SU-DHL-6 (cell line): ENCODE results near the gene ESRRB.

Experiments
- H2AFZ ChIP-seq: fragments of 200-600 bp; sonication (generic); 2 replicates; pipeline ENCODE4 v1.6.1; 2014; ENCODE audit warnings: low read depth, mild to moderate bottlenecking, moderate library complexity, mixed read lengths, antibody characterized with exemption, low read length; ENCODE audit not compliant: severe bottlenecking
- H3F3A ChIP-seq: fragments of 200-600 bp; shearing (Covaris generic); 2 replicates; pipeline ENCODE4 v1.6.0; 2016; ENCODE audit warnings: antibody characterized with exemption, mild to moderate bottlenecking; ENCODE audit not compliant: insufficient read depth
- H3K27ac ChIP-seq: fragments of 200-600 bp; sonication (generic); 2 replicates; pipeline ENCODE4 v1.5.1; 2016; ENCODE audit warnings: low read depth, mild to moderate bottlenecking, low read length, moderate library complexity, mixed read lengths
- H3K27me3 ChIP-seq: fragments of 200-600 bp; sonication (generic), shearing (Covaris generic); 2 replicates; pipeline ENCODE4 v1.6.0; 2014; ENCODE audit warnings: mild to moderate bottlenecking, low read length
- H3K36me3 ChIP-seq: fragments of 200-600 bp; sonication (generic); 2 replicates; pipeline ENCODE4 v1.6.1; 2014; ENCODE audit warnings: mild to moderate bottlenecking, low read length, mixed read lengths
- H3K4me2 ChIP-seq: fragments of 300-600, 200-600 bp; shearing (Covaris generic), sonication (generic); 2 replicates; pipeline ENCODE4 v1.6.0; 2014; ENCODE audit warnings: low read length, low read depth, mild to moderate bottlenecking; ENCODE audit not compliant: poor library complexity, severe bottlenecking
- H3K4me3 ChIP-seq: fragments of 200-600 bp; sonication (generic); 2 replicates; pipeline ENCODE4 v1.5.1; 2014; ENCODE audit warnings: antibody characterized with exemption, low read length, mild to moderate bottlenecking, mixed read lengths; ENCODE audit not compliant: insufficient read depth, poor library complexity, severe bottlenecking
- H3K79me2 ChIP-seq: fragments of 200-600 bp; sonication (generic); 2 replicates; pipeline ENCODE4 v1.6.1; 2014; ENCODE audit warnings: mild to moderate bottlenecking, low read length, moderate library complexity; ENCODE audit not compliant: insufficient read depth
- H3K9ac ChIP-seq: fragments of 200-600 bp; sonication (generic); 2 replicates; pipeline ENCODE4 v1.7.0; 2014; ENCODE audit warnings: mild to moderate bottlenecking, low read length
- H3K9me2 ChIP-seq: fragments of 200-600 bp; sonication (generic); replicated peaks from 2 replicates; pipeline ENCODE4 v1.6.1; 2014; ENCODE audit warnings: low read length; ENCODE audit not compliant: insufficient read depth
- H3K9me3 ChIP-seq: fragments of 200-600 bp; sonication (generic); 2 replicates; pipeline ENCODE4 v1.6.1; 2014; ENCODE audit warnings: low read length, mixed read lengths; ENCODE audit not compliant: insufficient read depth
- H4K20me1 ChIP-seq: fragments of 200-600 bp; sonication (generic); 2 replicates; pipeline ENCODE4 v1.6.1; 2014; ENCODE audit warnings: low read depth, mild to moderate bottlenecking, antibody characterized with exemption, low read length, moderate library complexity, mixed read lengths
- CTCF ChIP-seq: fragments of 200-600 bp; sonication (generic); IDR thresholded peaks from one replicate; pipeline ENCODE4 v1.5.1; 2017; ENCODE audit warnings: antibody characterized with exemption, mild to moderate bottlenecking, low read length, moderate library complexity; ENCODE audit not compliant: insufficient read depth, poor library complexity, severe bottlenecking
- EZH2phosphoT487 ChIP-seq: fragments of 200-600 bp; sonication (generic), shearing (Covaris generic); conservative IDR thresholded peaks from 2 replicates; pipeline ENCODE4 v1.6.1; 2018; ENCODE audit warnings: mild to moderate bottlenecking, antibody characterized with exemption, low read length, moderate library complexity, mixed read lengths

The ESRRB gene

DNA sequence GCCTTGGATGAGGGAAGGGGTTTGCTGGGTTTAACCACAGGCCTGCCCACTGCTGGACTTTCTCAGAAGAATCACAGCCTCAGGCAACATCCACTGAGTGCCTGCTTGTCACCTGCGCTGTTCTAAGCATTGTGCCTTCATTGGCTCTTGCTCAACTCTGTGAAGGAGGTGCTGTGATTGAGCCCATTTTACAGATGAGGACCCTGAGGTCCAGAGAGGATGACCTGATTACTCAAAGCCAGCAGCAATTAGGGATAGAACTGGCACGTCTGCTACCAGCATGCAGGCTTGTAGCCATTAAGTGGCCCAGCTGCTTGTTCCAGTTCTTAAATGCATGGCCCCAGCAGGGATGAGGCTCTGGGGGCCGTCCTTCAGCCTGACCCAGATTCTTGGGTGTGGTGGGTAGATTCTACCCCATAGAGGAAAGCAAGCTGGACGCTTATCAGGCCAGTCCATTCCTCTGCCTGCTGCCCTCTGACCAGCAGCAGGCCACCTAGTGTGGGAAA is 54.6 kb downstream of the ESRRB start:
- Histone ChIP-seq H3K9me2 (no peaks in the 10 kb centered on the region), H3K79me2 (no peaks in the 10 kb centered on the region), H3K4me3 (no peak overlapping the region), H3K36me3 (no peaks in the 10 kb centered on the region), H3F3A (no peaks in the 10 kb centered on the region), H3K4me2 (no peak overlapping the region), H3K9me3 (no peaks in the 10 kb centered on the region), H4K20me1 (no peaks in the 10 kb centered on the region), H3K27me3 (no peaks in the 10 kb centered on the region), H3K9ac (no peak overlapping the region), H2AFZ (no peak overlapping the region), H3K27ac (no peak overlapping the region)
- TF ChIP-seq CTCF, result no peak
- no peak for TF ChIP-seq EZH2phosphoT487

DNA sequence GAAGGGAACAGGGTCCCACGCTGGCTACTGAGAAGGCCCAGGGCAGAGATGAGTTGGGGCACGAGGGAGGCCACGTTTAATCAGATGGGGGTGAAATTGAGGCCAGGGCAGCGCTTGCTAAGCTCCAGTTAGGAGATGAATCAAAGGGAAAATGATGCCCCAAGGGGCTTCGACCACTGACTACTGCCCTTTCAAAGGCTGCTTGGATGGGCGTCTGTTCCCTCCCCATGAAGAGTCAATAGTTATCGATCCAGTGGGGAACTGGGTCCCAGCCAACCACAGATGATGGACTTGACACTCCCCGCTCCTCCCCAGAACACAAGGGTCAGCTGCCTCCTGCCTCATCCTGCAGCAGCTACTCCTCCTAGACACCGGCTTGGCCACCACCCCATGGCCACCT is 55.6 kb downstream of the ESRRB start:
- TF ChIP-seq CTCF, result no peak
- no peak for TF ChIP-seq EZH2phosphoT487

GRCh38 chr14:76432827-76433752 is 57.2 kb downstream of the ESRRB start:
- Histone ChIP-seq H3F3A (no peaks in the 10 kb centered on the region), H3K27me3 (no peaks in the 10 kb centered on the region), H3K9me3 (no peaks in the 10 kb centered on the region), H3K9me2 (no peaks in the 10 kb centered on the region), H4K20me1 (no peaks in the 10 kb centered on the region), H3K4me2 (no peak overlapping the region), H3K79me2 (no peaks in the 10 kb centered on the region), H3K9ac (no peak overlapping the region), H3K4me3 (no peak overlapping the region), H2AFZ (no peak overlapping the region), H3K27ac (no peak overlapping the region), H3K36me3 (no peaks in the 10 kb centered on the region)
- TF ChIP-seq EZH2phosphoT487 (no peak), CTCF (no peak)

More for the DNA sequence above, 55.6 kb downstream of the ESRRB start:
- Histone ChIP-seq H3K9ac (no peak overlapping the region), H3K4me2 (no peak overlapping the region), H3F3A (no peaks in the 10 kb centered on the region), H3K27me3 (no peaks in the 10 kb centered on the region), H2AFZ (no peak overlapping the region), H4K20me1 (no peaks in the 10 kb centered on the region), H3K9me2 (no peaks in the 10 kb centered on the region), H3K79me2 (no peaks in the 10 kb centered on the region), H3K27ac (no peak overlapping the region), H3K36me3 (no peaks in the 10 kb centered on the region), H3K9me3 (no peaks in the 10 kb centered on the region), H3K4me3 (no peak overlapping the region)
